Body of pancreas (tissue), 4 donors: Measurements from ENCODE around the gene HOXB6.

Experiments
- CTCF ChIP-seq, 7 experiments: fragments of 450-650 bp in 4 of 7; fragments of 200-600 bp in 3 of 7; sonication (generic) in 3 of 7; IDR thresholded peaks; one replicate each; pipeline ENCODE4 v1.5.1; 2016 to 2019; ENCODE audit warnings: antibody characterized with exemption in 7 of 7
- POLR2A ChIP-seq, 3 donors: fragments of 450-650 bp; IDR thresholded peaks; one replicate each; pipeline ENCODE4 v1.6.1; 2016; ENCODE audit warnings: antibody characterized with exemption in 3 of 3, mild to moderate bottlenecking in 2 of 3

GRCh38 chr17:48606892-48607614 lies 2.3 kb upstream of the HOXB6 start:
- no peak for TF ChIP-seq CTCF (IDR thresholded peaks at IDR 0.05)
- no peak for TF ChIP-seq POLR2A (IDR thresholded peaks at IDR 0.05)
